SK-N-SH treated with all-trans-retinoic acid at 6 μM for 48 hours (cell line): ENCODE results near the gene TMPRSS12.

ENCODE experiments used
- SNAI2 ChIP-seq: fragments of 250-450 bp; sonication (Bioruptor Pico); IDR thresholded peaks from 2 replicates; pipeline ENCODE4 v1.5.0; 2020; ENCODE audit warnings: mild to moderate bottlenecking, moderate library complexity
- TSHZ2 ChIP-seq: fragments of 250-450 bp; sonication (Bioruptor Pico); IDR thresholded peaks from 2 replicates; pipeline ENCODE4 v1.5.0; 2020; ENCODE audit warnings: mild to moderate bottlenecking, moderate library complexity
- ZC3H10 ChIP-seq: fragments of 250-450 bp; sonication (Bioruptor Pico); IDR thresholded peaks from 2 replicates; pipeline ENCODE4 v1.5.1; 2021; ENCODE audit warnings: mild to moderate bottlenecking, moderate library complexity
- ZNF70 ChIP-seq: fragments of 450-650 bp; formaldehyde crosslinking; IDR thresholded peaks from 2 replicates; pipeline ENCODE4 v1.5.0; 2020; ENCODE audit warnings: mild to moderate bottlenecking, moderate library complexity
- ZNF8 ChIP-seq: fragments of 450-650 bp; formaldehyde crosslinking; IDR thresholded peaks from 2 replicates; pipeline ENCODE4 v1.5.0; 2020; ENCODE audit warnings: mild to moderate bottlenecking, moderate library complexity
- TF ChIP-seq, protein P1 (sequence below): fragments of 250-450 bp; sonication (Bioruptor Pico); IDR thresholded peaks from 2 replicates; pipeline ENCODE4 v1.8.0; 2021; ENCODE audit warnings: low read depth, mild to moderate bottlenecking, moderate library complexity, borderline replicate concordance

DNA sequence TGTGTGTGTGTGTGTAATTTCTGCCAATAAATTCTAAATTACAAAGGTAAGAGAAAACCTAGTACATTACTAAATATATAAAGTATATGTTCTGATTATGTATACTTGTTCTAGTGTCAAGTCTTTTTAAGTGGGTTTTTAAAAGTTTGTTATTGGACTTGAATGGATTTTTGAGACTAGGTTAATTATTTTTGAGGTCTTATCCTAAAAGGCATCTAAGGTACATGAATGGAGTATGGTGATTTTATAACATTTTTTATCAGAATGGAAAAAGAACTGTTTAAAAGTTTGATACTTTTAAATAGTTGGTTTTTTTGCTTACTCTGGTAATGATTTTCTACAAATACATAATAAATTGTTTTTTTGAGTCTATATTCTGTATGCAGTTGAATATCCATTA is 22.5 kb upstream of the TMPRSS12 start:
- TF ChIP-seq SNAI2 (CRISPR knock-in tag) (no peak), ZNF70 (peak; percentile 94), ZC3H10 (CRISPR knock-in tag) (no peak), TSHZ2 (no peak), ZNF8 (CRISPR knock-in tag) (no peak)
- TF ChIP-seq, protein P1, sequence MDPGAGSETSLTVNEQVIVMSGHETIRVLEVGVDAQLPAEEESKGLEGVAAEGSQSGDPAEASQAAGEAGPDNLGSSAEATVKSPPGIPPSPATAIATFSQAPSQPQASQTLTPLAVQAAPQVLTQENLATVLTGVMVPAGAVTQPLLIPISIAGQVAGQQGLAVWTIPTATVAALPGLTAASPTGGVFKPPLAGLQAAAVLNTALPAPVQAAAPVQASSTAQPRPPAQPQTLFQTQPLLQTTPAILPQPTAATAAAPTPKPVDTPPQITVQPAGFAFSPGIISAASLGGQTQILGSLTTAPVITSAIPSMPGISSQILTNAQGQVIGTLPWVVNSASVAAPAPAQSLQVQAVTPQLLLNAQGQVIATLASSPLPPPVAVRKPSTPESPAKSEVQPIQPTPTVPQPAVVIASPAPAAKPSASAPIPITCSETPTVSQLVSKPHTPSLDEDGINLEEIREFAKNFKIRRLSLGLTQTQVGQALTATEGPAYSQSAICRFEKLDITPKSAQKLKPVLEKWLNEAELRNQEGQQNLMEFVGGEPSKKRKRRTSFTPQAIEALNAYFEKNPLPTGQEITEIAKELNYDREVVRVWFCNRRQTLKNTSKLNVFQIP (CRISPR knock-in tag): no peak
